ENCODE data around the gene STARD10.

Gene STARD10

GRCh38 chr11:72743321-72744221 lies 50.3 kb downstream of the STARD10 start:
- peaks cover 2% of the 10 kb centered on the region for H3K36me3 Mint-ChIP-seq
- peak overlapping the region; percentile 43 for H3K4me3 Mint-ChIP-seq
- peak; percentile 88 for ATAC-seq
- no peaks in the 10 kb centered on the region for H3K9me3 Mint-ChIP-seq
- H3K4me1 Mint-ChIP-seq: peaks cover 79% of the 10 kb centered on the region
- H3K27ac Mint-ChIP-seq: peak overlapping the region; percentile 97
- no peak for DNase-seq (ENCODE audit: low spot score in 2 of 2)

- peaks cover 6% of the 10 kb centered on the region for H3K36me3 Mint-ChIP-seq
- H3K9me3 Mint-ChIP-seq: no peaks in the 10 kb centered on the region
- H3K27ac Mint-ChIP-seq: peak overlapping the region; percentile 97
- H3K4me1 Mint-ChIP-seq: peaks cover 84% of the 10 kb centered on the region
- no peak overlapping the region for H3K4me3 Mint-ChIP-seq
- DNase-seq (ENCODE audit: low spot score in 2 of 2) (no peak), ATAC-seq (no peak)
Observed at GRCh38 chr11:72742513-72743320, 51.1 kb downstream of the STARD10 start.

GRCh38 chr11:72741849-72742512 lies 51.9 kb downstream of the STARD10 start:
- Mint-ChIP-seq H3K4me3 (peak overlapping the region; percentile 64), H3K36me3 (peaks cover 13% of the 10 kb centered on the region), H3K9me3 (no peaks in the 10 kb centered on the region), H3K27ac (peak overlapping the region; percentile 97), H3K4me1 (peaks cover 84% of the 10 kb centered on the region)
- DNase-seq (ENCODE audit: low spot score in 2 of 2) (no peak), ATAC-seq (no peak)

DNA sequence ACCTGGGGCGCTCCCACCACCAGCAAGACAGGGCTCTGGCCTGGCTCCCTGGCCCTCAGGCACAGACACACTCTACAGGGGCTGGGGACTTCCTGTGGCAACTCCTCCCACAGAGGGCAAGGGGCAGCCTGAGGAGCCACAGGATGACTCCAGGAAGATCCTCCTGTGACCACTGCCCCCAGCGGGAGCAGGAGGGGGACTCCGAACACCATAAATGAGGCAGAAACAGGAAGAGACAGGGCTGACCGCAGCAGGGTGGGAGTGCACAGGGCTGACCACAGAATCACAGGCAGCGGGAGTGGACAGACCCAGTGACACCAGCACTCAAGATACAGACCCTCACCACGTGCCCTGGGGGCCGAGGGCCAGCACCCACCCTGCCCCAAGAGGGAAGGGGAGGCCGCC lies 52.4 kb downstream of the STARD10 start:
- no peak for DNase-seq (ENCODE audit: low spot score in 2 of 2)
- no peaks in the 10 kb centered on the region for H3K9me3 Mint-ChIP-seq

GRCh38 chr11:72740562-72741428 lies 53.1 kb downstream of the STARD10 start:
- H3K36me3 Mint-ChIP-seq: peaks cover 19% of the 10 kb centered on the region
- peaks cover 86% of the 10 kb centered on the region for H3K4me1 Mint-ChIP-seq
- H3K4me3 Mint-ChIP-seq: peak overlapping the region; percentile 64
- no peak for ATAC-seq
- no peaks in the 10 kb centered on the region for H3K9me3 Mint-ChIP-seq
- DNase-seq (ENCODE audit: low spot score in 2 of 2): no peak
- peak overlapping the region; percentile 97 for H3K27ac Mint-ChIP-seq

More for the DNA sequence above, 52.4 kb downstream of the STARD10 start:
- Mint-ChIP-seq H3K4me1 (peaks cover 87% of the 10 kb centered on the region), H3K4me3 (peak overlapping the region; percentile 64), H3K36me3 (peaks cover 18% of the 10 kb centered on the region), H3K27ac (peak overlapping the region; percentile 97)
- no peak for ATAC-seq

GRCh38 chr11:72740060-72740424 lies 53.8 kb downstream of the STARD10 start:
- peaks cover 85% of the 10 kb centered on the region for H3K4me1 Mint-ChIP-seq
- no peaks in the 10 kb centered on the region for H3K9me3 Mint-ChIP-seq
- no peak for ATAC-seq
- H3K36me3 Mint-ChIP-seq: peaks cover 19% of the 10 kb centered on the region
- DNase-seq (ENCODE audit: low spot score in 2 of 2): no peak
- H3K4me3 Mint-ChIP-seq: peak overlapping the region; percentile 68
- peak overlapping the region; percentile 97 for H3K27ac Mint-ChIP-seq

DNA sequence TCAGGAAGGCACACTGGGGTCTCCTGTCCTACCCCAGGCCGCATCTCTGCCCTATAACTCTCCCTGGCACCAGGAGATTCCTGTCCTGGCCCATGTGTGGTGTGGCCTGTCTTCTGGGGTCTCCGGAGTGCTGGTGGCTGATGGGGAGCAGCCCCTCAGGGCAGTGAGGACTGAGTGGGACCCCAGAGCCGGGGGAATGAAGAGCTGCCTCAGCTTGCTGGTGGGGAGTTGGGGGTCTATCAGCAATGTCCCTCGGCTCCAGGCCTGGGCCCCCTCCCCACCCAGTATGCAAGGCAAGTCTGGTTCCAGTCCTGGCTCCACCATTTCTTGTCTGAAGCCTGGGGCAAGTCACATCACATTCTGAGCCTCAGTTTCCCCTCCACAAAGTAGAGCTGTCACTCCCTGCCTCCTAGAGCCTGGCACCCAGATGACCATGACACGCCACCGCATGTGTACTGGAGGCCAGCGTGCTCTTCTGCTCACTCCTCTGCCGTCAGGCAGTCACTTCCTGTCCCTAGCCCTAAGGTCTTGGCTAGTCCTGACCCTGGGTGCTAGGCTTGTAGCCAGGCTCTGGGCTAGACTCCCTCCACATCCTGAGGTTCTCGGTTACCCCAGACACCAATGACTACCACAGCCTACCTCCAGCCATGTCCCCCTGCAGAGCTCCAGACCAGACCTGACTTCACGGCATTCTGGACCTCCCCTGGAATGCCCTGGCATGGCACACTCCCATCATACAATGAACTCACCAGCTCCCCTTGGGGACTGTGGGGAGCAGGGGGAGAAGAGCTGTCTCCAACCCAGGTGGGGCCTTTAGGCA lies 54.4 kb downstream of the STARD10 start:
- H3K4me1 Mint-ChIP-seq: peaks cover 82% of the 10 kb centered on the region
- H3K36me3 Mint-ChIP-seq: peaks cover 19% of the 10 kb centered on the region
- no peak for DNase-seq (ENCODE audit: low spot score in 2 of 2)
- H3K9me3 Mint-ChIP-seq: no peaks in the 10 kb centered on the region
- ATAC-seq: no peak
- peak overlapping the region; percentile 97 for H3K27ac Mint-ChIP-seq
- H3K4me3 Mint-ChIP-seq: peak overlapping the region; percentile 68

DNA sequence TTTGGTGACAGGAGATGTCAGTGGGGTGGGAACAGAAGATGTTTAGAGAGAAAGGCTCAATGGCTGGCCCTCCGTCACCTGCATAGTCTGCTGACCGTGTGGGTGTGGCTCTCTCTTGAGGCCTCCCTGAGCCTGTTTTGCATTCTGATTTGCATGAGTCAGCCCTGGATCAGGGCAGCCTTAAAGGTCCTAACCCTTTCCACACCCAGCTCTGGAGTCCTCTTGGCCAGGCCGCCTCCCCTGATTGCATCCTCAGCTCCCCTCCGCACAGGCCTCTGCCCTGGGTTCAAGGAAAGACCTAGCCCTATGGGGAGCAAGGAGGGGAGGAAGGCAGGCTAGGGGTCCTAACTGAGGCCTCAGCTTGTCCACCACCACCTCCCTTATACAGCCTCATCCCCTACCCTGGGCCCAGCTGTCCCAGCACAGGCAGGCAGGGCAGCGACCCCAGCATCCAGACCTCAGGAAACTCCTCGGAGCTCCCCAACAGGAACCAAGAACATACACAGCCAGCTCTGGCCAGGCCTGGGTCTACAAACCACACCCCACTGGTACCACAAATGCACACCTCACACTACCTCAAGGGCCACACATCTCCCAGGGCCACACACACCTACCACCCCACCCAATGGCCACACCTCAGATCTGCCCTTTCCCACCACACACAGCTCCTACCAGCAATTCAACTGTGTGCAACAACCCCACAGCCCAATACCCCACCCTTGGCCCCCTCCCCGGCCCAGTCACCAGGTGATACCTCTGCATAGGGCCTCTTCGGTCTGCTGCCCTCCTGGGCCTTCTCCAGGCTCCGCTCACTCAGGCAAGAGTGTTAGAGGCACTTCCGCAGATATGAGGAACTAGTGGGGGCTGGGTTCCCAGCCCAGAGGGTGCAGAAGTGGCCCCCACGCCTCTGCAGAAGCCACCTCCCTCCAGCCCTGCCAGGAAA lies 55.4 kb downstream of the STARD10 start:
- ATAC-seq: no peak
- DNase-seq (ENCODE audit: low spot score in 2 of 2): no peak
- Mint-ChIP-seq H3K4me1 (peaks cover 72% of the 10 kb centered on the region), H3K36me3 (peaks cover 19% of the 10 kb centered on the region), H3K9me3 (no peaks in the 10 kb centered on the region), H3K4me3 (peak overlapping the region; percentile 68), H3K27ac (peak overlapping the region; percentile 97)

GRCh38 chr11:72737336-72737735 lies 56.5 kb downstream of the STARD10 start:
- H3K36me3 Mint-ChIP-seq: peaks cover 19% of the 10 kb centered on the region

GRCh38 chr11:72736452-72737069 lies 57.3 kb downstream of the STARD10 start:
- peak; percentile 93 for ATAC-seq
- Mint-ChIP-seq H3K4me1 (peaks cover 66% of the 10 kb centered on the region), H3K9me3 (no peaks in the 10 kb centered on the region), H3K27ac (peak overlapping the region; percentile 97), H3K4me3 (peak overlapping the region; percentile 68), H3K36me3 (peaks cover 19% of the 10 kb centered on the region)
- DNase-seq (ENCODE audit: low spot score in 2 of 2): peak; percentile 38 to 75

More at GRCh38 chr11:72737336-72737735, 56.5 kb downstream of the STARD10 start:
- ATAC-seq (no peak), DNase-seq (ENCODE audit: low spot score in 2 of 2) (no peak)
- Mint-ChIP-seq H3K4me3 (peak overlapping the region; percentile 68), H3K27ac (peak overlapping the region; percentile 97), H3K9me3 (no peaks in the 10 kb centered on the region), H3K4me1 (peaks cover 72% of the 10 kb centered on the region)

- DNase-seq (ENCODE audit: low spot score in 2 of 2) (no peak), ATAC-seq (no peak)
- H3K9me3 Mint-ChIP-seq: no peaks in the 10 kb centered on the region
- peaks cover 19% of the 10 kb centered on the region for H3K36me3 Mint-ChIP-seq
- peaks cover 56% of the 10 kb centered on the region for H3K4me1 Mint-ChIP-seq
- peak overlapping the region; percentile 97 for H3K27ac Mint-ChIP-seq
- H3K4me3 Mint-ChIP-seq: no peak overlapping the region
Observed at GRCh38 chr11:72735495-72736027, 58.3 kb downstream of the STARD10 start.

DNA sequence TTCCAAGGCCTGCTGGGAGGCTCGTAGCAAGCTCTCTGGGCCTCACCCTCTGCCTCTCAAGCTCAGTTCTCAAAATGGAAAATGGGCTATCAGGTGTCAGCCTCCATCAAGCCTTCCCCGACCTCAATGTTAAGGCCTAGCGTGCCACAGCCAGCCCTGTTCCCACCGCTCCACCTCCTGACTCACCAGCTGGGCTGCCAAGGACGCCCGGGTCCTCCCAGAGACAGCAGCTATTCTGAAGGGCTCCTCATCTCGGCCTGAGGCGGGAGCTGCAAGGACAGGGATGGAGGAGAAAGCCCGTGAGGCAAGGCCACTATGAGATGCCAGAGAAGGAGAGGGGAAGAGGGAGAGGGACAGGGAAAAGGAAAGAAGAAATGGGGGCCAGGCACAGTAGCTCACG lies 61.5 kb downstream of the STARD10 start:
- no peaks in the 10 kb centered on the region for H3K9me3 Mint-ChIP-seq
- H3K27ac Mint-ChIP-seq: peak overlapping the region; percentile 92
- H3K4me1 Mint-ChIP-seq: peaks cover 31% of the 10 kb centered on the region
- DNase-seq (ENCODE audit: low spot score in 2 of 2): no peak
- no peak for ATAC-seq
- H3K4me3 Mint-ChIP-seq: no peak overlapping the region
- peaks cover 9% of the 10 kb centered on the region for H3K36me3 Mint-ChIP-seq

Measured in stimulated activated effector memory CD8-positive, alpha-beta T cell treated with anti-CD3 and anti-CD28 coated beads, Interleukin-12 subunit alpha, Interleukin-12 subunit beta, amount 100 ng/mL, for 72 hours (primary cell).